Left renal cortex interstitium (tissue), 4 donors: Measurements from ENCODE around the gene NUTM2D. TPM values are rescaled to one million over a fixed set of nuclear protein-coding genes. Genes with fewer than 3 reads are reported as not detected.
A peak's percentile ranks its signal among the peaks of the same experiment; 100 is the strongest.
"Not testable (repeated sequence)": the region's sequence is repeated elsewhere in the genome, so short reads cannot be mapped to it uniquely, and the experiment has no call there.

Source experiments
- DNase-seq, 4 donors: peaks; one replicate each; pipeline ENCODE4 v3.0.0-alpha.2; 2013; ENCODE audit warnings: low read depth in 4 of 4, low spot score in 2 of 4, missing footprints in 1 of 4
- polyA plus RNA-seq, 4 donors: library from polyadenylated mRNA; unstranded; fragments of 120-200 nt; gene quantifications; one replicate each; pipeline ENCODE4 v1.2.1, GENCODE V29; 2013; ENCODE audit not compliant: insufficient read length in 4 of 4

The NUTM2D gene
- polyA plus RNA-seq, result 10 to 100 TPM in 3 of 4 donors, 1 to 10 TPM in 1; 8.1 to 14.4 (median 11.7) TPM

- not testable (repeated sequence) for DNase-seq
These were observed at the start of gene NUTM2D for GRCh38 chr10:87357444-87357843. Gene NUTM2D (plus strand): TSS chr10:87357744. CDS start chr10:87358266, 522 bp downstream.

- not testable (repeated sequence) for DNase-seq
These were observed 48.8 kb upstream of the NUTM2D start for GRCh38 chr10:87308702-87309101.

GRCh38 chr10:87309657-87310056, 47.9 kb upstream of the NUTM2D start:
- not testable (repeated sequence) for DNase-seq

GRCh38 chr10:87311521-87311920, 46.0 kb upstream of the NUTM2D start:
- not testable (repeated sequence) for DNase-seq

- DNase-seq, result not testable (repeated sequence)
These were observed 43.7 kb upstream of the NUTM2D start for GRCh38 chr10:87313649-87314359.

GRCh38 chr10:87314360-87314973, 43.1 kb upstream of the NUTM2D start:
- DNase-seq, result not testable (repeated sequence)

GRCh38 chr10:87321505-87321904, 36.0 kb upstream of the NUTM2D start:
- not testable (repeated sequence) for DNase-seq

GRCh38 chr10:87324559-87324958, 33.0 kb upstream of the NUTM2D start:
- DNase-seq, result not testable (repeated sequence)

GRCh38 chr10:87327958-87328357, 29.6 kb upstream of the NUTM2D start:
- not testable (repeated sequence) for DNase-seq

GRCh38 chr10:87329131-87329530, 28.4 kb upstream of the NUTM2D start:
- DNase-seq, result not testable (repeated sequence)

GRCh38 chr10:87332687-87333086, 24.9 kb upstream of the NUTM2D start:
- not testable (repeated sequence) for DNase-seq

- DNase-seq, result not testable (repeated sequence)
These were observed 17.1 kb upstream of the NUTM2D start for GRCh38 chr10:87340411-87340810.

- DNase-seq, result not testable (repeated sequence)
These were observed 15.9 kb upstream of the NUTM2D start for GRCh38 chr10:87341546-87342142.

GRCh38 chr10:87342249-87342710, 15.3 kb upstream of the NUTM2D start:
- DNase-seq, result peak; percentile 39 to 71 (median 52)

GRCh38 chr10:87342711-87343258, 14.8 kb upstream of the NUTM2D start:
- peak; percentile 11 to 63 (median 44) for DNase-seq

GRCh38 chr10:87345743-87346142, 11.8 kb upstream of the NUTM2D start:
- DNase-seq, result not testable (repeated sequence)

- DNase-seq, result not testable (repeated sequence)
These were observed 7.4 kb upstream of the NUTM2D start for GRCh38 chr10:87350161-87350560.

- not testable (repeated sequence) for DNase-seq
These were observed 4.7 kb upstream of the NUTM2D start for GRCh38 chr10:87352825-87353224.

- not testable (repeated sequence) for DNase-seq
These were observed 2.4 kb upstream of the NUTM2D start for GRCh38 chr10:87355110-87355509.

GRCh38 chr10:87358159-87358558, 615 bp downstream of the NUTM2D start:
- DNase-seq, result not testable (repeated sequence)
